A172 (cell line): ENCODE data around the gene MOB1A. TPM values are rescaled to one million over a fixed set of nuclear protein-coding genes. Genes with fewer than 3 reads are reported as not detected.
"Not testable (repeated sequence)": the region's sequence is repeated elsewhere in the genome, so short reads cannot be mapped to it uniquely, and the experiment has no call there.

ENCODE experiments used
- DNase-seq: peaks from one replicate; pipeline ENCODE4 v3.0.0-alpha.2; 2015; ENCODE audit warnings: low spot score
- total RNA-seq: library from RNA; depleted of rRNA; stranded (reverse); fragments of >200 nt; shearing (Covaris generic); gene quantifications from 2 replicates; pipeline ENCODE4 v1.2.3, GENCODE V29; 2014; rRNA removed

Gene MOB1A
- total RNA-seq, result 187 and 196 TPM in 2 replicates

DNA sequence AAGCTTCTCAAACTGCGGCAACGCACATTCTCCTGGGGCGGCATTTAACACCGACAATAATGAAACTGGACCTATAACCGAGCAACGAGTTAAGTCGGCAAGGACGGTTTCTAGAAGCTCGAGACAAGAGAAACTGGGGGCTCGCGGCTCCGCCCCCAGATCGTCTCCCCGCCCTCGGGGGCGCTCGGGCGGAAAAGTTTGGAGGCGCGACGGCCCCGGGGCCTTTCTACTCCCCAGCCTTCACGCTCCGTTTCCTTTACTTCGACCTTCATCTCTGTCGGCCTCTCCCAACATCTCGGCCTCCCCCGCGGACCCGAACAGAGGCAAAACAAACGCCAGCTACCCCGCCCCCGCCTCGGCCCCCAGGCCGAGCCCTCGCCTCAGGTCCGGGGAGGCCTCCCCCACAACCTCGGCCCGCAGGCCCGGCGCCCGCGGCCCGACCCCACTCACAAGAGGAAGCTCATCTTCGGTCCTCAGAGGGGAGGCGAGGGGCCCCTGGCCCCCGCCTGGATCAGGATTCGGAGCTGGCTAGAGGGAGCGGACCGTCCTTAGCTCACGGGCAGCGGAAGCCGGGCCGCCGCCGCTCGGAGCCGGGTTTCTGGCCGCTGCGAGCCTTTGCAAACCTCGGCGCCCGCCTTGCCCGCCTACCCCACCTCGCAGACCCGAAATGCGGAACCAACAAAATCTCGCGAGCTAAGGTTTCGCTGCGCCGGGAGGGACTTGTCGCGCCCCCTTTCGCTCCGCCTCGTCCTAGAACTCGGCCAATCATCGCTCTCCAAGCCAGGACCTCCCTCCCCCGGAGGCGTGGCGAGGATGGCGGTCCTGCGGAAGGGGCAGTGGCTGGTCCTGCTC lies at the start of gene MOB1A:
Gene MOB1A, minus strand, starts transcription at position 669 of the 852 bp plus-strand sequence. Its CDS starts 205 bp downstream, at position 464.
- DNase-seq, result peak; percentile 97

DNA sequence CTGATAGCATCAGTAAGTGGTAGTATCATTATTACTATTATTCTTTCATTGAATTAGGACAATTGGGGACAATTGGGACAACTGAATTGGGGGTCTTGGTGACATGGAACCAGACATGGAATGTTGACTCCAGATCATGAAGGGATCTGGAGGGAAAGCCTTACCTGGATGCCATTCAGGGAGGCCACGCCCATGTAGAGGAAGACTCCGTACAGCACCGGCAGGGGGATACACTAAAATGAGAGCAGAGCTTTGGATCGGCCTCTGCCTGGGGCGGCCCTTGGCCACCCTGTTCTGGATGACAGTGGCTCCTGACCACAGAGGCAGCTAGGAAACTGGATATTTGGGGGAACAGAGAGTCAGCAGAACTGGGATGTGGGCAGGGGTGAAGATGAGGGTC lies 49.0 kb upstream of the MOB1A start:
- DNase-seq, result no peak

DNA sequence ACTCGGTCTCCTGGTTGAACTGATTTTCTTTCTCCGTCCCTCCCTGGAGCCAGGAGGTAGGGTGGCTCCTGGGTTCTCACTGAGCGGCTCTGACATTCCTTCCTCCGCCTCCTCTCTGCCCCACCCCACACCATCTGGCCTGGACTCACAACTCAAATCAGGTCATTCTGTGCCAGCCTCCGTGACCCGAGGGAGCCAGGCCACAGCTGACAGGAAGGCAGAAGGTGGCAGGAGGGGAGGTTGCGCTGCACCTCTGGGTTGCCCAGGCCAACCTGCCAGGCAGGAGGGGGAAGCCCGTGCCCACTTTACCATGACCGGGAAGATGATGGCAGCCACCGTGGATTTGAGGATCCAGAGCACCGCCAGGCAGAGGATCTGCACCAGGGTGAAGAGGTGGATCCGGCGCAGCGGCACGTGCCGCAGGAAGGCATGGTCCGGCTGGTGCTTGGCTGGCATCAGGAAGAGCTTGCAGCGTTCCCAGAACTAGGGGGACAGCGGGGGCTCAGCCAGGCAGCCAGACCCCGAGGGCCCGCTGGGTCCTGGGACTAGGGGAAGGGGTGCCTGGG lies 48.1 kb upstream of the MOB1A start:
- DNase-seq, result no peak

DNA sequence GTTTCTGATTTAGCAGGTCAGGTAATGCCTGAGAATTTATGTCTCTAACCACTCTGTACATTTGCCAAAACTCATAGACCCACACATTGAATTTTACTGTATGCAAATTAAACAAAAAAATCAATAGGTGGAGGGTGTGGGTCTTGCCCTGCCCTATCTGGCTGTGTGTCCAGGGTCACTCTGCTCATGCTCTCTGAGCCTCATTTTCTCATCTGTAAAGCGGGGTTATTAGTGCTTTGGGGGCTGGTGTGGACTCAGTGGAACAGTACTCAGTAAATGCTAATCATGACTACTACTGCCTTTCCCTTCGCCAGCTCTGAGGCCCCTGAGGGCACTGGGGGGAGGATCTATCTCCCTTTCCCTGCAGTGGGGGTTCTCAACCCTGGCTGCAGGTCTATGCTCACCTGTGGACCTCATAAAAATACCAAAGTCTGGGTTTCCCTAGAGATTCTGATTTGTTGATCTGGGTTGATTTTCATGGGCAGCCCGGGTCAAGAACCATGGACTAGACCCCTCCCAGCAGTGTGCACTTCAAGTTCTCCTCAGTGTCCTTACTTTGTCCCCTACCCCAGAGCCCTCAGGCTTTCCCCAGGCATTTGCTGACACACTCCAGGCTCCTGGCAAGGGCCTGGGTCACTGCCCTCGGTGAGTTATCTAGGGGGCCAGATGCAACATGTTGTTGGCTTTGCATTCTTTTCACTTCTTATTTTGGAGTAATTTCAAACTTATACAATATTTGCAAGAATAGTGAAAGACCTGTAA lies 47.2 kb upstream of the MOB1A start:
- no peak for DNase-seq

DNA sequence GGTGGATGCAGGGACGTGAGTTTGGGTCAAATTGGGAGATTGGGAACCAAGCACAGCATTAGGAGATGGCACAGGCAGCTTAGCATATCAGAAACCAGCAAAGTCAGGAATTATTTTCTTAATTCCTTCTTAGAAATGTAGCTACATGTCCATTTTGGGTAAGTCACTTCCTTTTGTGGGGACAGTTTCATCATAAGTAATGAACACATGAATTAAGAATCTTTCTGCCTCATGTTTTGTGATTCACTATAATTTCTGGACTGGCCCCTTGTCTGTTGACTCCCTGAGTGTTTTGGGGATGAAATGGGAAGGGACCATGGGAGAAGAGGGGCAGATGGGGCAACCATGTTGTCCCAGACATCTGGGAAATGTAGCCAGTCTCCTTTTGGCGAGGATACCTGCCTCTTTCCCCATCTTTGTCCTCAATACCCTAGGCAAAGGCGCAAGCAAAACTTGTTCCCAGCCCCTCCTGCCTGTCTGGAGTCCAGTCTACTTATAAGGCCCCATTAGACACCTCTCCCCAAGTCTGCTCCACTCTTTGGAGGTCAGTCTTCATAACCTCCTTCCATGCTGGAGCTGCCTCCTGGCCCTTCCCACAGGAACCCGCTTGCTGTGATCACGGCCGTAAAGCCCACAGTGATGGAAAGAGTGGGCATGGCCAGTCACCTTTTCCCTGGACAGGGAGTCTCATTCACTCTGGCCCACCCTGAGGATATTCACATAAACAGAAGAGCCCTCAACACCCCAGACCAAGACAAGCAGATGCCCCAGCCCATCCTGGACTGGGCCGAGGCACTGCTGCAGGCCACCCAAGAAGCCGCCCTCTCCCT lies 45.5 kb upstream of the MOB1A start:
- no peak for DNase-seq

DNA sequence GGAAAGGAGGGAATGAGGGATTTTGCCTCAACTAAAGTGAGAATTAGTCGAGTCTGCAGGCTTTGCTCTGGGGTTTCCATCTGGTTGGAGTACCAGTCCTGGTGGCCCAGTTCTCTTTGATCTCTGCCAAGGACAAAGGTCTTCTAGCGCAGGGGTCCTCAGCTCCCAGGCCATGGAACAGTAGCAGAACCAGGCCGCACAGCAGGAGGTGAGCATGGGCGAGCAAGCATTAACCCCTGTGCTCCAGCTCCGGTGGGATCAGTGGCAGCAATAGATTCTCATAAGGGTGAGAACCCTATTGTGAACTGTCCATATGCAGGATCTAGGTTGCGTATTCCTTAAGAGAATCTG lies 43.6 kb upstream of the MOB1A start:
- DNase-seq, result no peak

DNA sequence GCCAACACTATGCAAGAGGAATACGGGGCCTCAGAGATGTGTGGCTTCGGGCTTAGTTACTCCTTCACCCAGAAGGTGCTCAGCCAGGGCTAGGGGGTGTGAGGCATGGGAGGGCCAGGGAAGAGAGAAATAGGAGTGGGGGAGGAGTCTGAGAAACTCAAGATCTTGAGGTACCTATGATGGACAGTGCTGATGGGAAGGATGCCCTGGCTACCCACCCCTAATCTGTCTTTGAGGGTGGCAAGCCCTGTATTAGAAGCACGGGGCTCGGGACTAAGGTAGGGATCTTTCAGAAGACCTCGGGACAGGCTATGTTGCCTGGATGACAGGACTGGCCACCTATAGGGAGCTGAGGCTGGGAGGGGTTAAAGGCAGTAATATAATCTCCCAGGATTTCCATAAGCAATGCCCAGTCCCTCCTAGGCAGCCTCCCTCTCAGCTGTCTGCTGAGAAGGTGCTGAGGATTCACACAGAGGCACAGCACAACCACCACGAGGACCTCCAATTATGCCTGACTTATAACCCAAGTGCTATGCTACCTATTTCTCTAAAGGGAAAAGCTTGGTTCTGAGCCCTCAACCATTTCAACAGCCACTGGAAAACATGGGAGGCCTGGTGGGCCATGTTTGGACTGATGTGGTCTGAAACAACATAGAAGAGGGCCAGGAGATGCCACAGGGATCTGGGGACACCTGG lies 43.1 kb upstream of the MOB1A start:
- DNase-seq, result no peak

DNA sequence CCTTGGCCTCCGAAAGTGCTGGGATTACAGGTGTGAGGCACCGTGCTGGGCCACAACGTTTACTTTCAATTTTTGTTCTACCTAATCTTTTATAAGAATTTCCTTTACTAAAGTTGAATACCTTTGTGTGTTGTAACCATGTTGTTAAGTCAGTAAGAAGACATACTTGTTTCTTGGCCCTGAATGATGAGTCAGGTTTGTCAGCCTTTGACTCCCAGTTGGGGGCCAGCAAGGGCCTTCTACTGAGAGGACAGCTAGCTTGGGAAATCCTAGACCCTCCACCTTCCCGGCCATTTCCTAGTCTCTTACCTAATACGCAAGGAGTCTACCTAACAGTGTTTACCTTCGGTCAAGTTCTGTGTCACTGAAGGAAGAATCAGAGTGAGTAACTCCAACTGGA lies 42.4 kb upstream of the MOB1A start:
- DNase-seq, result no peak

DNA sequence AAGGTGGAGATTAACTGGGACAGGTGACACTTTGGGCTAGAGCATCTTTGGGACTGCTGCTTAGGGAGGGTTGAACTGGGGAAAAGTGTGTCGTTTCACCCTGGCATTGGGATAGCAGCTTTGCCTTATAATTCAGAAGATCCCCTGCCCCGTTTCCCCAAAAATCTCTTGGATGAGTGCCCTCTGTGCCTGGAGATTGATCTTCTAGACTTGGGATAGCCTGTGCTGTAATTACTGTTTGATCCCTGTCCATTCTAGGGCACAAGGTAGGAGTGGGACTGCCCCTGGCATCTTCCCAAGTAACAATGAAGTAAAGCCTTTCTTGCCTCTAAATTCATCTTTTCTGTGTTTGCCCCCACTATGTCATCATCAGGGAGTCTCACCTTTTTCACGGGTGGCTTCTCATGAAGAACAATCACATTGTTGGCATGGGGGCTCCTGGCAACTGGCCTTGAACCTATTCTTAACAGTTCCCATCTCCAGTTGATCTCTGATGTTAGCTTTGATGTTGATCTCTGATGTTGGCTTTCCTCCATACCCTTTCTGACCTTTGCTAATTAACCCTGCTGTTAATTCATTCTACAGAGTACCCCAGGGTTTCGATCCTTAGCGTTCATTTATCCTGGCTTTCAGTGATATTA lies 41.3 kb upstream of the MOB1A start:
- DNase-seq, result no peak

DNA sequence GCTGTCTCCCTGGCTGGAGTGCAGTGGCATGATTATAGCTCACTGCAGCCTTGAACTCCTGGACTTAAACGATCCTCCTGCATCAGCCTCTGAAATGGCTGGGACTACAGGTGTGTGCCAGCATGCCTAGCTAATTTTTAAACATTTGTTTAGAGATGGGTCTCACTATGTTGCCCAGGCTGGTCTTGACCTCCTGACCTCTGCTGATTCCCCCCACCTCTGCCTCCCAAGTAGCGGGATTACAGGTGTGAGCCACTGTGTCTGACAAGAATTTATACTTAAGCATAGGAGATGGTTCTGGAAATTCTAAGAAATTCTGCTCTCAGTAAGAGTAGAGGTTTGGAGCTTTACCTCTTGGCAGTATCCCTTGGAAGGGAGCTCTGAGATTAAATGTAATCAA lies 38.0 kb upstream of the MOB1A start:
- no peak for DNase-seq

DNA sequence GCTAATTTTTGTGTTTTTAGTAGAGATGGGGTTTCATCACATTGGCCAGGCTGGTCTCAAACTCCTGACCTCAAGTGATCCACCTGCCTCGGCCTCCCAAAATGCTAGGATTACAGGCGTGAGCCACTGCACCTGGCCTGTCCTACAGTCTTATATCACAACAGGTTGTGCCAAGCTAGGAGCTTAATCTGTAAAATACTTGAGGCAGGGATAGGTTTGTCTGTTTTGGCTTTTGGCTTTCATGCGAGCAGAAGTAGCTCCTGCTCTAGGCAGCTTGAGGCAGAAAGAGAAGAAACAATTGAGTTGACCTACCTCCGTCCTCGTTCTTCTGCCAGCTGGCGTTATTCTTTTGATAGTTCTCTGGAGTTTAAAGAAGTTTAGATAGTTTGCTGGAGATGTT lies 37.1 kb upstream of the MOB1A start:
- DNase-seq, result not testable (repeated sequence)

DNA sequence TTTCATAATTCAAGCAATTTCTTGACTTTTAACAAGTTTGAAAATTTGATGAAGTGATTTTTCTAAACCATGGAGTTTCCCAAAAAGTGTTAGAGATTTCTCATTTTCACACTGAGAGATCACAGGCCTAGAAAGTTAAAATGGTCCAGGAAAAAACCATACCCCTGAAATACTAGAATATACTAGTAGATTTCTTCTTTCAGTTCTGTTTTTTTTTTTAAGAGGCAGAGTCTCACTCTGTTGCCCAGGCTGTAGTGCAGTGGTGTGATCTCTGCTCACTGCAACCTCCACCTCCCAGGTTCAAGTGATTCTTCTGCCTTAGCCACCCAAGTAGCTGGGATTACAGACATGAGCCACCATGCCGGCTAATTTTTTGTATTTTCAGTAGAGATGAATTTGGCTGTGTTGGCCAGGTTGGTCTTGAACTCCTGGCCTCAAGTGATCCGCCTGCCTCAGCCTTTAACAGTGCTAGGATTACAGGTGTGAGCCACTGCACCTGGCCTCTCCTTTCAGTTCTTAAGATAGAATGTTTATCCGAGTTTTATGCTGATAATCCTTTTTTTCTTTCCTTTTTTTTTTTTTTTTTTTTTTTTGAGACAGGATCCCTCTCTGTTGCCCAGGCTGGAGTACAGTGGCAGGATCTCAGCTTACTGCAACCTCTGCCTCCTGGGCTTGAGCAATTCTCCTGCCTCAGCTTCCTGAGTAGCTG lies 34.2 kb upstream of the MOB1A start:
- DNase-seq, result no peak

DNA sequence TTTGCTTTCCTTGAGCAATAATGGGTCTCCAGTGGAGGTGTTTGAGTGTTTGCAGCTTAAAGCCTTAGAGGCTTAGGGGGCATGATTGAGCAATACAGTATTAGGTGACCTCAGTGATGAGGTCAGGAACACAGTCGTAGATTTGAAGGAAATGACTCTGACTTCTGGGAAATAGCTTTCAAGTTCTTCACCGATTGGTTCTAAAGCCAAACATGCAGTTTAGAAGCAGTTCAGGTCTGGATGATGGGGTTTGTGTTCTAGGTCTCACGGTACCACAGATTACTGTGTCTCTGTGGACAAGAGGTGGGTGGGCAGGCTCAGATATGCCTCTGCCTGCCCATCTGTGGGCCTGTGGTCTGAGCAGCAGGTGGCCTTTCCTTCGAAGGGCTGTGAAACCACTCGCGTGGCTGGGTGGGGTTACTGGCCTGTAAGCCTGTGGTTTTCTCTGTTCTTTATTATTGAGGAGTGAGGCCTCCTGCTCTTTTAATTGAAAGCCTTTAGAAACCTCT lies 27.6 kb upstream of the MOB1A start:
- peak; percentile 40 for DNase-seq

DNA sequence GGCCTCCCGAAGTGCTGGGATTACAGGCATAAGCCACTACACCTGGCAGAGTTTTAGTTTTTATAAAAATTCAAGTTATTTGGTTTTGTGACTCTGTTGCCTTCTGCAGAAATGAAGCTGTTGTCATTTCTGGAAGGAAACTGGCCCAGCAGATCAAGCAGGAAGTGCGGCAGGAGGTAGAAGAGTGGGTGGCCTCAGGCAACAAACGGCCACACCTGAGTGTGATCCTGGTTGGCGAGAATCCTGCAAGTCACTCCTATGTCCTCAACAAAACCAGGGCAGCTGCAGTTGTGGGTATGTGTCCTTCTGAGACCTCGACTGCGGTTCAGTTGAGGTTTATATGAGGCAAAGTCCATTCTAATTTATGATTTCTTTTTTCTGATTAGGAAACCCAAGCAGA lies 26.9 kb upstream of the MOB1A start:
- no peak for DNase-seq

DNA sequence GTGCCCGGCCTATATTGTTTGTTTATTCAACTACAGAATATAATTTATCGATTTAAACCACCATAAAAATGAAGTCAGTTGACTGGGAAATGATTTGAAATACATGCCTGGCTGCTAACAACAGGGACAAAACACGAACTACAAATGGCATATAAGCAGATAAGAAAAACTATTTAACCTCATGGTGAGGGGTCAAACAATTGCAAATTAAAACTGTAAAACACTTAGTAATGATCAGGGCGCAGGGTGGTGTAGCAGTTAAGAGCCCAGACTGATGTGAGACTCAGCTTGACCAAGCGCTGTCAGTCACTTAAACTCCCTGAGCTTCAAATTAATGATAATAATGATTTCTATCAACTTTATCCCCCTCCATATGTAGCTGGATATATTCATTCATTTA lies 26.4 kb upstream of the MOB1A start:
- DNase-seq, result no peak

DNA sequence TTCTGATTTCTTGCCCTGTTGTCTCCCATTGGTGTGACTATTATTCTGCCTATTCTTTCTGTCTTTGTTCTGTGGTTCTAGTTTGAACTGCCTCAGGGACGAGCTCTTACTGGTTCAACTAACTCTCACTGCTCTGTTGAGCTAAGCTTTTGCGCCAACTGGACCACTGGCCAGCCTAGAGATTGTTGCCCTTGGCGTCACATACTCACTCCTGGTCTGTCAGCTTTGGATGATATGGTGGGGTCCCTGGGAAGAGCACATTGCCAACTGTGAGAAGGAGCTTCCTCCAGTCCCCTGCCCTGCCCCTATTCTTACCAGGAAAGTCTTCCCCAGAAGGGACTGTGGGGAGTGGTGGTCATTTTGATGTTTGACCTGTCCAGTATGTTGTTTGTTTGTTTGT lies 25.8 kb upstream of the MOB1A start:
- DNase-seq, result no peak

DNA sequence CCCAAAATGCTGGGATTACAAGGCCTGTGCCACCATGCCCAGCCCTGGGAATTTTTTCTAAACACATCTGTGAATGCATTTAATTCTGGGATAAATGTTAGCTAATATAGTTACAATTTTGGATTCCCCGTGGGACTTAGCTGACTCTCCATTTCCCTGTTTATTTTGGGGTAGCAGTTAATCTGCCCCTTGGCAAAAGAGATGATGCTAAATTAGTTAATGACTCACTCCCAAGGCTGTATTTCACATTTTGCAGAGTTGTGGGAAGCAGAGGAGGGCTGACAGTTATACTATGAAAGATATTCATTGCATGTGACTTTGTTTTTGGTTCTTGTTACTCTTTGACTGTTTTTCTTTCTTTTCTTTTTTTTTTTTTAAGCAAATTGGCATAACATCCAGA lies 22.9 kb upstream of the MOB1A start:
- DNase-seq, result peak; percentile 39

DNA sequence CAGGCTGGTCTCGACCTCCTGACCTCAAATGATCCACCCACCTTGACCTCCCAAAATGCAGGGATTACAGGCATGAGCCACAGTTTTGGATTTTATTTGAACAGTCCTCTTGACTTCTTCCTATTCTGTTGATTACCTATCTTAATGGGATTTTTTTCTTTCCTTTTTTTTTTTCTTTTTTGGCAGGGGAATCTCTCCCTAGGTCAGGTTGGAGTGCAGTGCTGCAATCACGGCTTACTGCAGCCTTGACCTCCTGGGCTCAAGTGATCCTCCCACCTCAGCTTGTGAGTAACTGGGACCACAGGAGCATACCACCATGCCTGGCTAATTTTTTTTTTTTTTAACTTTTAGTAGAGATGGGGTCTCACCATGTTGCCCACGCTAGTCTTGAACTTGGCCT lies 22.5 kb upstream of the MOB1A start:
- DNase-seq, result no peak

DNA sequence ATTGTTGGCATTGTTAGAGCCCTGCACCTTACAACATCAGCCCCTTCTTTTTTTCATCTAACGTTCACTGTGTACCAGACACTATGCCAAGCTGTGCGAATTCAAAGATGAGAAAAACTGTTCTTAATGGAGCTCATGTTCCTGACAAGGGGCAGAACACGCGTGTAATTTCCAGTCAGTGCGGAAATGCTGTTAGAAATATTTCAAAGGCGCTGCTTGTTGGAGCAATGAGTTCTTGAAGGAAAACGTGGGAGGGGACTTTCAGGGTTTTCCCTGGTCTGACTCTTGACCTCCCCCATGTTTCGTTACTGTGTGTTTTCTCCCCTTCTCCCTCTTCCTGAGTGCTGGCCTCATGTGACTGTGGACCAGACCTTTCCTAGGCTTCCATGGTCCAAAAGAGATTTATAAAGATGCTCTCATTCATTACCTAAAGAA lies 21.2 kb upstream of the MOB1A start:
- no peak for DNase-seq

DNA sequence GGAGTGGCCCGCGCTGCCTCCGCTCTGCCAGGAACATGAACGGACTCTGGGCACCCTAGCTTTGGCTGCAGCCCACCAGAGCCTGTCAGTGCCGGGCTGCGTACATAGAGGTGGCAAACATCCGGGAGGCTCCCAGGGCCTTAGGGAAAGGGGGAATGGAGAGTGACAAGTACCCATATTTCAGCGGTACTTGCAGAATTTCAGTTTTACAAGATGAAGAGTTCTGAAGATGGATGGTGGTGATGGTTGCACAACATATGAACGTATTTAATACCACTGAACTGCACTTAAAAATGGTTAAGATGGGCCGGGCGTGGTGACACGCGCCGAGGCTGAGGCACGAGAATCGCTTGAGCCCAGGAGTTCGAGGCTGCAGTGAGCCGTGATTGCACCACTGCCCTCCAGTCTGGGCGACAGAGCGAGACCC lies 20.6 kb upstream of the MOB1A start:
- no peak for DNase-seq
